Measurements from ENCODE around the gene ZBBX.
A peak's percentile ranks its signal among the peaks of the same experiment; 100 is the strongest.
"Not testable (repeated sequence)": the region's sequence is repeated elsewhere in the genome, so short reads cannot be mapped to it uniquely, and the experiment has no call there.

ZBBX gene, protein sequence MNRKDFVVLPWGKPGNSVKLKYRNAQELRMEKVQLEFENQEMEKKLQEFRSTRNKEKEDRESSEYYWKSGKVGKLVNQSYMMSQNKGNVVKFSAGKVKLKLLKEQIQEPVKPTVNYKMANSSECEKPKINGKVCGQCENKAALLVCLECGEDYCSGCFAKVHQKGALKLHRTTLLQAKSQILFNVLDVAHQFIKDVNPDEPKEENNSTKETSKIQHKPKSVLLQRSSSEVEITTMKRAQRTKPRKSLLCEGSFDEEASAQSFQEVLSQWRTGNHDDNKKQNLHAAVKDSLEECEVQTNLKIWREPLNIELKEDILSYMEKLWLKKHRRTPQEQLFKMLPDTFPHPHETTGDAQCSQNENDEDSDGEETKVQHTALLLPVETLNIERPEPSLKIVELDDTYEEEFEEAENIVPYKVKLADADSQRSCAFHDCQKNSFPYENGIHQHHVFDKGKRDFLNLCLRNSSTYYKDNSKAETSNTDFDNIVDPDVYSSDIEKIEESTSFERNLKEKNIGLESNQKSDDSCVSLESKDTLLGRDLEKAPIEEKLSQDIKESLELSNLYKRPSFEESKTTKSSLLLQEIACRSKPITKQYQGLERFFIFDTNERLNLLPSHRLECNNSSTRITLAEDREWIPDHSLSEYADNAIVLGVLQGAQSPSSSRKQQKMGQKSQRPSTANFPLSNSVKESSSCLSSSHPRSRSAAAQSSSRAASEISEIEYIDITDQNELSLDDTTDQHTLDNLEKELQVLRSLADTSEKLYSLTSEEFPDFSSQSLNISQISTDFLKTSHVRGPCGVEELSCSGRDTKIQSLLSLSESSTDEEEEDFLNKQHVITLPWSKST

GRCh38 chr3:167380004-167380689, at the start of gene ZBBX:
ZBBX (minus strand) TSS chr3:167380297; CDS start chr3:167372901, 7,396 bp downstream.
- DNase-seq (ENCODE audit: low read depth in 2 of 2) = peak; percentile 68 to 76

DNA sequence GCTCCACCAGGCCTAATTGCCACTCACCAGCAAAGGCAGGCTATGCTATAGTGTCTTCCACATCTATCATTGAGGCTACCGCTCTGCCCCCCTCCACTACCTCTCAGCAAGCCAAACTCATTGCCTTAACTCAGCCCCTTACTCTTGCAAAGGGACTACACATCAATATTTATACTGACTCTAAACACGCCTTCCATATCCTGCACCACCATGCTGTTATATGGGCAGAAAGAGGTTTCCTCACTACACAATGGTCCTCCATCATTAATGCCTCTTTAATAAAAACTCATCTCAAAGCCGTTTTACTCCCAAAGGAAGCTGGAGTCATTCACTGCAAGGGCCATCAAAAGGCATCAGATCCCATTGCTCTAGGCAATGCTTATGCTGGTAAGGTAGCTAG, 46.9 kb upstream of the ZBBX start:
- DNase-seq (ENCODE audit: low read depth in 2 of 2) = not testable (repeated sequence)

DNA sequence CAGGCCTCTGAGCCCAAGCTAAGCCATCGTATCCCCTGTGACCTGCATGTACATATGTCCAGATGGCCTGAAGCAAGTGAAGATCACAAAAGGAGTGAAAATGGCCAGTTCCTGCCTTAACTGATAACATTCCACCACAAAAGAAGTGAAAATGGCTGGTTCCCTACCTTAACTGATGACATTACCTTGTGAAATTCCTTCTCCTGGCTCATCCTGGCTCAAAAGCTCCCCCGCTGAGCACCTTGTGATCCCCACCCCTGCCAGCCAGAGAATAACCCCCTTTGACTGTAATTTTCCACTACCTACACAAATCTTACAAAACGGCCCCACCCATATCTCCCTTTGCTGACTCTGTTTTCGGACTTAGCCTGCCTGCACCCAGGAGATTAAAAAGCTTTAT, 42.3 kb upstream of the ZBBX start:
- not testable (repeated sequence) for DNase-seq (ENCODE audit: low read depth in 2 of 2)

GRCh38 chr3:167409611-167410010, 29.5 kb upstream of the ZBBX start:
- DNase-seq (ENCODE audit: low read depth in 2 of 2) = no peak

DNA sequence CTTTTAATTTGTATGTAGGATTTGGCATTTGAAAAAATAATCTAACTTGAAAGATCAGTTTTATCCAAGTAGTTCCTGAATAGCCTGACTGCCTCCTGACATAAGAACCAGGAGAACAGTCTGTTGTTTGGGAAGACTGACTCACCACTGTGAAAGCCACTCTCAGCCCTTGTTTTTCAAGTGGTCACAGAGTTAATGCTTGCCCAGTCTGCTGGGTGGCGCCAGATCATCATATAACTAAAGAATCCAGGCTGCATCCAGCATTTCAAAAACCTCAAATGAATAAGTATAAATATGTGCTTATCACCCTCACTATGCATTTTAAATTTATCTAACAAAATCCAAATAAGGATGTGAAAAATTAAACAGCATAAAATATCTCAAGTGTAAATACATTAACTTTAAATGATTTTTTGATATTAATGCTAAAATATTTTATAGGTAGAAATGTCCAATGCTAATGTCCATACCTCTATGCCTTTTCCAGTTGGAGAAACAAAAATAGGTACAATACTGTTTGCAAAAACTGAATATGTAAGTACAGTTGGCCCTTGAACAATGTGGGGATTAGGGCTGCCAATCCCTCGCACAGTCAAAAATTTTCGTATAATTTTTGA, 26.9 kb upstream of the ZBBX start:
- DNase-seq (ENCODE audit: low read depth in 2 of 2) = no peak

DNA sequence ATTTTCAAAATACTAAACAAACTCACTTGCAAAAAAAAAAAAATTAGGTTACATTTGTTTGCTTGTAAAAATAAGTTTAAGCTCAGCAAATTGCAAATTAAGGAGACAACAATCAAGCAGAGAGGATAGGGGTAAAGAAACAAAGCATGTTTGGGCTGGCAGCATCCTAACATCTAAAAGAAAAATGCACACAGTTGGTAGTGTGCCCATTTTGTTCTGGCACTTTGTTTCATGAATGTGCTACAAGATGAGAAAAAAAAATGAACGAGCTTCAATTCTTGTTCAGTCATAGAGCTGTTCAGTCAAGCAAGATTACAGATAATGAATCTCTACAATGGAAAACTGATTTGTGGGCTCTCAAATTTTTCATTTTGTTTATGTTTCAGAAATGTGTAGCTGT, 17.7 kb upstream of the ZBBX start:
- no peak for DNase-seq (ENCODE audit: low read depth in 2 of 2)

DNA sequence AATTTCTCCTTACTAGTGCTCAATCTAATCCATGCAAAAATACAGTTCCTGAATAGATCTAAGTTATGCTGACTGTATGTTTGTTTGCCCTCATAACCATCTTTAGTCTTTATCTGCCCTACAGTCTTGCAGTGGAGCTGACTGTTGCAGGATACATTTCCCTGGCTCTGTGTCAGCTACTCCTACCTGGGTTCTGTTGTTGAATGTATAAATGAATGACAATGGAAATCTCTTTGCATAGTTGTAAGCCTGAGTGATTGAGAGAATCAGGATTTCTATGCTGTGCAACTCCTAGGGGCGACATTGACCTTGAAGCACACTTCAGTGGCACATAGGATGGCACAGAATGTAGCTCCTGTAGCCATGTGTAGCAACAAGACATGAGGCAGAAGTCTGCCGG, 16.0 kb upstream of the ZBBX start:
- DNase-seq (ENCODE audit: low read depth in 2 of 2) = no peak

DNA sequence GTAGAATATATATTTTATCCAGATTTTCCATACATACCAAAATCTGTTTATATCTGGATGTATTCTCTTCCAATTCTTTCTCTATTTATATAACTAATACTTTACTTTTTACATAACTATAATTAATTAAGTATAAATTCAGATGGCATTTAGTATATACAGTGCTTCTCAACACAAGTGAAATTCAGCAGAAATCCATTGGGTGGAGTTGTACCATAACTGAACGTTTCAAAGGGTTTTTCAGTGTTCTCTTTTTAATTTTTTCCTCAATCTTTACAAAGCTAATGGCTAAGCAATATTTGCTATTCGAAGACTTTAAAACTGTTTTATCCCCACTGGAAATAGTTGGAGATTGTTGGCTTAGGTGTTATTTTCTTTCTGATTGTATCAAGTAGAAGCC, 13.9 kb upstream of the ZBBX start:
- no peak for DNase-seq (ENCODE audit: low read depth in 2 of 2)

DNA sequence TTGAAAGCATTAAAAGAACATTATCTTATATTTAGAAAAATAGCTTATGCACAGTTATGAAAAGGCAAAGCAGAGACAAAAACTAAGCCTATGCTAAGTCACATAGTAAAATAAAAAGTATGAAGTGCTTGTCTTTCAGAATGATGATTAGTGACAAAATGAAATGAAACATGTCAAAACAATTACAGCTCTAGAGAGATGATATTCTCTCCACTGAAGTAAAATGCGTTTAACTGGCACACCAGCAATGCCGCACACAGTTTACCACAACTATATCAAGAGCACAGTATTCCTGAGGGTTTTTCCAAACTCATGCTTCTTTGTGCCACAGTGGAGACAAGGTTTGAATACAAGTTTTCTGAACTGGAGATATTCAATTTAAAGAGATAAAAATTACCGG, 2.1 kb upstream of the ZBBX start:
- no peak for DNase-seq (ENCODE audit: low read depth in 2 of 2)

- DNase-seq (ENCODE audit: low read depth in 2 of 2) = no peak
Measured at GRCh38 chr3:167375478-167375877, 4.6 kb downstream of the ZBBX start.

DNA sequence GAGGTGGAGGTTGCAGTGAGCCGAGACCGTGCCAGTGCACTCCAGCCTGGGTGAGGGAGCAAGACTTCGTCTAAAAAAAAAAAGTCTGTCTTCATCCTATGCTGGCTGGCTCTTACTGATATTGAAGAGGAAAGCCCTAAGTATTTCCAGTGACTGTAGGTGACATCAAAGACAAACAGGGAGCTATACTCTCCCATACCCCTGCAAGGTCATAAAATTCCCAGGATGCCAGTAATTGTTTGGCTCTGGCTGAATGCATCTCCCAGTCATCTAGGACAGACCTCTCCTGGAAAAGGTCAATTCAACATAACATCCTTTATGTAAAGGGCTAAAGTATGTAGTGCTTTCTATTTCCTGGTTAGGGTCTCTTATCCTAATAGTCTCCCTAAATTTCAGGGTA, 8.0 kb downstream of the ZBBX start:
- DNase-seq (ENCODE audit: low read depth in 2 of 2) = no peak

- no peak for DNase-seq (ENCODE audit: low read depth in 2 of 2)
Measured at GRCh38 chr3:167361948-167362347, 18.1 kb downstream of the ZBBX start.

DNA sequence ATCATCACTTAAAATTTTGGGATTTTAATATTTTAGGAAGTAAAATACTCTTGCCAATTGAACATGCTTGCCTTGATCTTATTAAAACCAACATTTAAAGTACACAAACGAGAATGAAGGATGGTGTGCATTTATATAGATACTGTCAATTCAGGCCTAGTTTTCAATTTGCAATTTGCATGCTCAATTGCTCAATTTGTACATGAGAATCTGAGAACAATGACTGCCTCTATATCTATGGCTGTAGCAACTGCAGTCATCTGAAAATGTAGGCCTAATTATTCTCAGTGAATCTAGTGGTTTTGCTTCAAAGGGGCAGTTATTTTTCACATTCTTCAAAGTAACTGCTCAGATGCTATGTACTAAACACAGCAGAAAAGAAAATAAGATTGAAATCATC, 18.8 kb downstream of the ZBBX start:
- DNase-seq (ENCODE audit: low read depth in 2 of 2) = no peak

DNA sequence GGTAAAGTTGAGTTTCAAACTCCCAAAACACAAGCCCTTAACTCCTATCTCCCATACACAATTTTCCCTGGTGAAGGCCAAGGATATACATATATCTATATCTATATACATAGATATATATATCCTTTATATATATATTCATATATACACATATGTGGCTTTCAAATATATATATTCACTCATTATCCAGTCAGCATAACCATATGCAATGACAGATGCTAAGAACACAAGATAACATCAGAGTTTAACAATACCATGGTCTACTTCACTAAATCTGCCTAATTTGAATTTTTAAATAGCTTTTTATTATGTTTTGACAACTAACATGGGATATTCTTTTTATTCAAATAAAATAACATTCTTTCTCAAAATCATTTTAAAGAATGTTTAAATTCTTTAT, 24.7 kb downstream of the ZBBX start:
- no peak for DNase-seq (ENCODE audit: low read depth in 2 of 2)

GRCh38 chr3:167354751-167355150, 25.3 kb downstream of the ZBBX start:
- DNase-seq (ENCODE audit: low read depth in 2 of 2) = no peak

DNA sequence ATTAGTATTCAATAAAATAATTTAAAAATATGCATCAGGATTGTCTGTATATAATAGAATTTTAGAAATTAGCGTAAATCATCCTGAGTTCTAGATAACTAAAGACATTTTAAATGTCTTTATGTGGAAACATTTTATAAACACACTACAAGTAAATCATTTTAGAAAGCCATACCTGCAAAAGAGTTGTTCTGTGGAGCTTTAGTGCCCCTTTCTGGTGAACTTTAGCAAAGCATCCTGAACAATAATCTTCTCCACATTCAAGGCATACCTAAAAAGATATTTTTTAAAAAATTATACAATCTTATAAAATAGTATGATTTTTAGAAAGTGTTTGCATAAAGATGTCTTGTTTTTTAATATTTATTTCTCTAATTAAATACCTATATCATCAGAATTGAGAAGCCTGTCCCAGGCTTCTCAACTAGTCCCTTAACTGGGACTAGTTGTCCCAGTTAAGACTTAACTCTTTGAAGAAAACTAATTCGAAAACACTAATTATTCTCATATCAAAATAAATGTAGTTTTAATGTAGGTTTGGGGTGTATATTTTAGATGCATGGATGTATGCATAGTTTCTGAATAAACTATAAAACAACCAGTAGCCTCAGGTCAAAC, 29.7 kb downstream of the ZBBX start:
- DNase-seq (ENCODE audit: low read depth in 2 of 2) = no peak

- no peak for DNase-seq (ENCODE audit: low read depth in 2 of 2)
Measured at GRCh38 chr3:167346171-167346570, 33.9 kb downstream of the ZBBX start.

GRCh38 chr3:167330993-167331785, 48.9 kb downstream of the ZBBX start:
- DNase-seq (ENCODE audit: low read depth in 2 of 2) = no peak

DNA sequence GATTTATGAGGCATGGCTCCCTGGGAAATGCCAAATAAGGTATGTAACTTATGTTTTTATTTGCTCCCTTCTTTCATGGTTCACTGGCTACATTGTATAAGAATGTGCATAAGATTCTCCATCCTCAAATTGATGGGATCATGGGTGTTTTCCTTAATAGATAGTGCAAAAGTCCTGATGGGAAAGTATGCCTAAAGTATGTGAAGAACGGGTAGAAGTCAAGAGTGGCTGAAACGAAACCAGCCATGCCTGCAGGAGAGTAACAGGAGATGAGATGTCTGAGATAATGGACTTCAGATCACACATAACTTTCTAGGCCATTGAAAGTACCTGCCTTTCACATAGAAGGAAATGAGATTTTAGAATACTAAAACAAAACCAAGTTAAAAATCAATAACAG, 56.5 kb downstream of the ZBBX start:
- DNase-seq (ENCODE audit: low read depth in 2 of 2) = no peak

DNA sequence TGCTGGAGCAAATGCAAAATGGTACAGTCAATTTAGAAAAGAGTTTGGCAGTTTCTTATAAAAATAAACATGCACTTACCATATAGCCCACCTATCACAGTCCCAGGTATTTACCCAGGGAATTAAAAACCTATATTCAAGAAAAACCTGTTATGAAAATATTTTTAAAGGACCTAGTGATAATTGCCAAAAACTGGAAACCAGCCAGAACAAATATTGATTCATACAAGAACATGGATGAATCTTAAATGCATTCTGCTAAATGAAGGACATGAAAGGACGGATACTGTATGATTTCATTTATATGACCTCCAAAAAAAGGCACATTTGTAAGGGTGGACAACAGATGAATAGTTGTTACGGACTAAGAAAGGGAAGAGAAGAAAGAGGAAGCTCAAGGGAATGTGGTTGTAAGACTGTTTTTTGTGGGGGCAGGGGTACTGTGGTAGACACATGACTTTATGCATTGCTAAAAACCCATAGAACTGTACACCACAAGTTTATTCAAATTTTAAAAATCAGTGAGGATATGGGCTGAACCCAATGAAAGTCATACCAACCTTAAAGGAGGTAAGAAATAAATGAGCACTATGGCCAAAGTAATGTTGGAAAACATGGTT, 61.0 kb downstream of the ZBBX start:
- DNase-seq (ENCODE audit: low read depth in 2 of 2) = no peak
